ENCODE measurements around the gene GLT8D2. TPM values are rescaled to one million over a fixed set of nuclear protein-coding genes. Genes with fewer than 3 reads are reported as not detected.

GLT8D2 gene, protein sequence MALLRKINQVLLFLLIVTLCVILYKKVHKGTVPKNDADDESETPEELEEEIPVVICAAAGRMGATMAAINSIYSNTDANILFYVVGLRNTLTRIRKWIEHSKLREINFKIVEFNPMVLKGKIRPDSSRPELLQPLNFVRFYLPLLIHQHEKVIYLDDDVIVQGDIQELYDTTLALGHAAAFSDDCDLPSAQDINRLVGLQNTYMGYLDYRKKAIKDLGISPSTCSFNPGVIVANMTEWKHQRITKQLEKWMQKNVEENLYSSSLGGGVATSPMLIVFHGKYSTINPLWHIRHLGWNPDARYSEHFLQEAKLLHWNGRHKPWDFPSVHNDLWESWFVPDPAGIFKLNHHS
- 102 and 119 TPM in 2 replicates for polyA plus RNA-seq (2011; rRNA removed)
- 33.5 and 35.4 TPM in 2 replicates for polyA minus RNA-seq (2011; rRNA and poly(A)+ RNA removed)

DNA sequence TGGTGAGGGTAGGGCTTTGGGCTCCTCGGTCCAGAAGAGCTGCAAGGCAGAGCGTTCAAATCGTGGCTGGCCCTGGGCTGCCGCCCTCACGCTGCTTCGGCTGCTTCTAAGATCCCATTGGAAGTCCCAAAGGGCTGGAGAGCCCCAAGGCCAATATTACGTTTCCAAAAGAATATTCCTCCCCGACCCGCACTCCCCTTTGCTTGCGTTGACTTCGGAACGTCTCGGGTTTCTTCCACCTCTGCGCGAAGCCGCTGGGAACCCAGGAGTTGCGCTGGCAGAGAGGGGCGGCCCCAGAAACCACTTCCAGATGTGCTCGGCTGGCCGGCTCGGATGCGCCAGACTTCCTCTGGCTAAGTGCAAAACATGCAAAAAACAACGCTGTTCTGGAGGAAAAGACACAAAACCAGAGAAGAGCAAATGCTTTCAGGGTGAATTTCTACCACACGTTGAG lies at the start of gene GLT8D2:
TSS of gene GLT8D2 (minus strand) at position 285 of the 454 bp plus-strand sequence. CDS start 30,539 bp downstream, outside the sequence.
- DNase-seq (ENCODE audit: low read depth, low spot score): peak; percentile 64
- Histone ChIP-seq H3K27ac (ENCODE audit: low read depth, low read length) (peak within 1 kb of the TSS; percentile 90), H3K9me3 (ENCODE audit: control insufficient read depth, insufficient read depth, low read length) (no peaks in the 10 kb centered on the region), H3K27me3 (ENCODE audit: control insufficient read depth, insufficient read depth, low read length) (no peaks in the 10 kb centered on the region), H3K4me3 (ENCODE audit: low read depth, low read length) (peak within 1 kb of the TSS; percentile 67)
- CTCF ChIA-PET: interaction anchor here (1.1 to 1.3 kb wide), 2 partner anchors 9 to 59 kb away, joined by 3 to 5 read pairs; no protein-coding TSS in a partner anchor
- TF ChIP-seq, protein P1, sequence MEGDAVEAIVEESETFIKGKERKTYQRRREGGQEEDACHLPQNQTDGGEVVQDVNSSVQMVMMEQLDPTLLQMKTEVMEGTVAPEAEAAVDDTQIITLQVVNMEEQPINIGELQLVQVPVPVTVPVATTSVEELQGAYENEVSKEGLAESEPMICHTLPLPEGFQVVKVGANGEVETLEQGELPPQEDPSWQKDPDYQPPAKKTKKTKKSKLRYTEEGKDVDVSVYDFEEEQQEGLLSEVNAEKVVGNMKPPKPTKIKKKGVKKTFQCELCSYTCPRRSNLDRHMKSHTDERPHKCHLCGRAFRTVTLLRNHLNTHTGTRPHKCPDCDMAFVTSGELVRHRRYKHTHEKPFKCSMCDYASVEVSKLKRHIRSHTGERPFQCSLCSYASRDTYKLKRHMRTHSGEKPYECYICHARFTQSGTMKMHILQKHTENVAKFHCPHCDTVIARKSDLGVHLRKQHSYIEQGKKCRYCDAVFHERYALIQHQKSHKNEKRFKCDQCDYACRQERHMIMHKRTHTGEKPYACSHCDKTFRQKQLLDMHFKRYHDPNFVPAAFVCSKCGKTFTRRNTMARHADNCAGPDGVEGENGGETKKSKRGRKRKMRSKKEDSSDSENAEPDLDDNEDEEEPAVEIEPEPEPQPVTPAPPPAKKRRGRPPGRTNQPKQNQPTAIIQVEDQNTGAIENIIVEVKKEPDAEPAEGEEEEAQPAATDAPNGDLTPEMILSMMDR (IDR thresholded peaks at IDR 0.05; ENCODE audit: low read depth, low read length): no peak
- POLR2A ChIA-PET: interaction anchor here (0.6 to 1.5 kb wide), 4 partner anchors 14 to 245 kb away, joined by 3 to 6 read pairs (median 4); partner anchors contain the start of gene TDG

- no peak overlapping the region for H3K4me3 ChIP-seq (ENCODE audit: low read depth, low read length)
- H3K9me3 ChIP-seq (ENCODE audit: control insufficient read depth, insufficient read depth, low read length): no peaks in the 10 kb centered on the region
- H3K27me3 ChIP-seq (ENCODE audit: control insufficient read depth, insufficient read depth, low read length): no peaks in the 10 kb centered on the region
- ChIA-PET CTCF (interaction anchor here (6.0 kb wide), 1 partner anchor 11 kb away, joined by 82 read pairs; no protein-coding TSS in a partner anchor), POLR2A (interaction anchor here (1.4 kb wide), 1 partner anchor 40 kb away, joined by 3 read pairs; the partner anchor contains the start of gene NFYB)
- TF ChIP-seq, protein P1 (IDR thresholded peaks at IDR 0.05; ENCODE audit: low read depth, low read length): no peak
- no peak for DNase-seq (ENCODE audit: low read depth, low spot score)
- no peak overlapping the region for H3K27ac ChIP-seq (ENCODE audit: low read depth, low read length)
These were observed 48.0 kb upstream of the GLT8D2 start for GRCh38 chr12:104097954-104098353.

- ChIA-PET POLR2A (no interaction called here), CTCF (no interaction called here)
- TF ChIP-seq, protein P1 (IDR thresholded peaks at IDR 0.05; ENCODE audit: low read depth, low read length): no peak
- Histone ChIP-seq H3K27ac (ENCODE audit: low read depth, low read length) (no peak overlapping the region), H3K4me3 (ENCODE audit: low read depth, low read length) (no peak overlapping the region), H3K9me3 (ENCODE audit: control insufficient read depth, insufficient read depth, low read length) (no peaks in the 10 kb centered on the region), H3K27me3 (ENCODE audit: control insufficient read depth, insufficient read depth, low read length) (no peaks in the 10 kb centered on the region)
- DNase-seq (ENCODE audit: low read depth, low spot score): no peak
These were observed 45.3 kb upstream of the GLT8D2 start for GRCh38 chr12:104095289-104095688.

DNA sequence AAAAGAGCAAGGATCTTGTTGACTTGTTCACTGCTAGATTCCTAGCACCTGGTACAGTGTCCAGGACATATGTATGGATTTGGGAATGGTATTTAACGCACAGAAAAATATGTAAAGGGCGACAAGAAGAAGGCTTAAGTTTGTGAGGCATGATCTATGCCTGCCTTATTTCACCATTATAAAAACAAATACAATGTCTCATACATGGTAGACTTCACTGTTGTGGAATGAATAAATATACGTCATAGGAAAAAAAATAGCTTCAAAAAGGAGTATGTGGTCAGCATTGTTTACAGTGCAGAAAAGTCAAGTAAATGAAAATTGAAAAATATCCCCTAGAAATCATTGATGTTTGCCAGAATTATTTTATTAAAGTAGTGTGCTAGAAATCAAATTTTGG lies 44.3 kb upstream of the GLT8D2 start:
- DNase-seq (ENCODE audit: low read depth, low spot score): peak; percentile 43
- CTCF ChIA-PET: interaction anchor here (1.0 kb wide), 1 partner anchor 15 kb away, joined by 8 read pairs; no protein-coding TSS in a partner anchor
- POLR2A ChIA-PET: interaction anchor here (0.7 kb wide), 1 partner anchor 129 kb away, joined by 3 read pairs; the partner anchor contains the start of gene TDG
- Histone ChIP-seq H3K27me3 (ENCODE audit: control insufficient read depth, insufficient read depth, low read length) (no peaks in the 10 kb centered on the region), H3K27ac (ENCODE audit: low read depth, low read length) (peak overlapping the region; percentile 22), H3K9me3 (ENCODE audit: control insufficient read depth, insufficient read depth, low read length) (no peaks in the 10 kb centered on the region), H3K4me3 (ENCODE audit: low read depth, low read length) (no peak overlapping the region)
- TF ChIP-seq, protein P1 (IDR thresholded peaks at IDR 0.05; ENCODE audit: low read depth, low read length): no peak

DNA sequence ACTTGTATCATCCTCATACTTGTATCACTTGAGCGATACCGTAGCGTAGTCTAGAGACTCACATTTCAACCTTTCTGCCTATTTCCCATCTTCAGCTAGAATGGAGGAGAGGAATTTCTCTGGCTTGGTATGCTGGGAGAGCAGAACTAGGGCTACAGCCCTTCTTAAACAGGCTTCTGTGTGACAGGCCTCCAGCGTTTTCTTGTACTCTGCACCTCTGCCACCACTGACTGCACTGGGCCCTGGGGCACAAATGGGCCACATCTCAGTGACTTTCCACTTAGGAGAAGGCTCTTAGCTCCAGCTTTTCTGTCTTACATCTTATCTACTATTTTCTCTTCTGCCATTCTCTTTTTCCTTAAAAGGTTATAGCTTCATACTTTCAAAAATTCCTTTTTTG lies 41.1 kb upstream of the GLT8D2 start:
- TF ChIP-seq, protein P1 (IDR thresholded peaks at IDR 0.05; ENCODE audit: low read depth, low read length): no peak
- POLR2A ChIA-PET: no interaction called here

More for the DNA sequence above, 41.1 kb upstream of the GLT8D2 start:
- Histone ChIP-seq H3K27me3 (ENCODE audit: control insufficient read depth, insufficient read depth, low read length) (no peaks in the 10 kb centered on the region), H3K27ac (ENCODE audit: low read depth, low read length) (no peak overlapping the region), H3K4me3 (ENCODE audit: low read depth, low read length) (no peak overlapping the region), H3K9me3 (ENCODE audit: control insufficient read depth, insufficient read depth, low read length) (no peaks in the 10 kb centered on the region)
- DNase-seq (ENCODE audit: low read depth, low spot score): no peak
- CTCF ChIA-PET: interaction anchor here (0.6 to 3.4 kb wide), 3 partner anchors 16 to 99 kb away, joined by 3 to 23 read pairs (median 4); no protein-coding TSS in a partner anchor
